ENCODE results near the gene RIMBP2.

RIMBP2 gene

GRCh38 chr12:130685850-130686249, 30.2 kb downstream of the RIMBP2 start:
- in situ Hi-C loops (cut with HindIII; ENCODE audit: low sequenced_read_pairs) = no loop called here

- in situ Hi-C loops (cut with HindIII; ENCODE audit: low sequenced_read_pairs) = no loop called here
These were observed 30.8 kb downstream of the RIMBP2 start for GRCh38 chr12:130685250-130685787.

- in situ Hi-C loops (cut with HindIII; ENCODE audit: low sequenced_read_pairs) = no loop called here
These were observed 32.3 kb downstream of the RIMBP2 start for GRCh38 chr12:130683811-130684210.

- in situ Hi-C loops (cut with HindIII; ENCODE audit: low sequenced_read_pairs) = no loop called here
These were observed 33.0 kb downstream of the RIMBP2 start for GRCh38 chr12:130683080-130683479.

GRCh38 chr12:130680451-130680990, 35.6 kb downstream of the RIMBP2 start:
- in situ Hi-C loops (cut with HindIII; ENCODE audit: low sequenced_read_pairs) = no loop called here

- in situ Hi-C loops (cut with HindIII; ENCODE audit: low sequenced_read_pairs) = no loop called here
These were observed 38.0 kb downstream of the RIMBP2 start for GRCh38 chr12:130677957-130678558.

- in situ Hi-C loops (cut with HindIII; ENCODE audit: low sequenced_read_pairs) = no loop called here
These were observed 40.3 kb downstream of the RIMBP2 start for GRCh38 chr12:130675791-130676190.

- in situ Hi-C loops (cut with HindIII; ENCODE audit: low sequenced_read_pairs) = no loop called here
These were observed 41.0 kb downstream of the RIMBP2 start for GRCh38 chr12:130675121-130675520.

- in situ Hi-C loops (cut with HindIII; ENCODE audit: low sequenced_read_pairs) = no loop called here
These were observed 41.4 kb downstream of the RIMBP2 start for GRCh38 chr12:130674676-130675075.

- in situ Hi-C loops (cut with HindIII; ENCODE audit: low sequenced_read_pairs) = no loop called here
These were observed 42.9 kb downstream of the RIMBP2 start for GRCh38 chr12:130673036-130673705.

- in situ Hi-C loops (cut with HindIII; ENCODE audit: low sequenced_read_pairs) = no loop called here
These were observed 43.8 kb downstream of the RIMBP2 start for GRCh38 chr12:130672089-130672820.

- in situ Hi-C loops (cut with HindIII; ENCODE audit: low sequenced_read_pairs) = no loop called here
These were observed 44.5 kb downstream of the RIMBP2 start for GRCh38 chr12:130671556-130671955.

GRCh38 chr12:130669797-130670196, 46.3 kb downstream of the RIMBP2 start:
- in situ Hi-C loops (cut with HindIII; ENCODE audit: low sequenced_read_pairs) = loop anchor here (10.0 kb wide), 1 partner anchor 75 kb away; no protein-coding TSS in a partner anchor

GRCh38 chr12:130669205-130669557, 46.9 kb downstream of the RIMBP2 start:
- in situ Hi-C loops (cut with HindIII; ENCODE audit: low sequenced_read_pairs) = loop anchor here (10.0 kb wide), 1 partner anchor 76 kb away; no protein-coding TSS in a partner anchor

GRCh38 chr12:130668286-130669204, 47.6 kb downstream of the RIMBP2 start:
- in situ Hi-C loops (cut with HindIII; ENCODE audit: low sequenced_read_pairs) = loop anchor here (10.0 kb wide), 1 partner anchor 76 kb away; no protein-coding TSS in a partner anchor

- in situ Hi-C loops (cut with HindIII; ENCODE audit: low sequenced_read_pairs) = loop anchor here (10.0 kb wide), 1 partner anchor 77 kb away; no protein-coding TSS in a partner anchor
These were observed 48.6 kb downstream of the RIMBP2 start for GRCh38 chr12:130667421-130667960.

GRCh38 chr12:130666645-130667044, 49.5 kb downstream of the RIMBP2 start:
- in situ Hi-C loops (cut with HindIII; ENCODE audit: low sequenced_read_pairs) = loop anchor here (10.0 kb wide), 1 partner anchor 78 kb away; no protein-coding TSS in a partner anchor

- in situ Hi-C loops (cut with HindIII; ENCODE audit: low sequenced_read_pairs) = loop anchor here (10.0 kb wide), 1 partner anchor 79 kb away; no protein-coding TSS in a partner anchor
These were observed 50.3 kb downstream of the RIMBP2 start for GRCh38 chr12:130665753-130666152.

GRCh38 chr12:130664772-130665171, 51.3 kb downstream of the RIMBP2 start:
- in situ Hi-C loops (cut with HindIII; ENCODE audit: low sequenced_read_pairs) = loop anchor here (10.0 kb wide), 1 partner anchor 80 kb away; no protein-coding TSS in a partner anchor

- in situ Hi-C loops (cut with HindIII; ENCODE audit: low sequenced_read_pairs) = loop anchor here (10.0 kb wide), 1 partner anchor 81 kb away; no protein-coding TSS in a partner anchor
These were observed 51.8 kb downstream of the RIMBP2 start for GRCh38 chr12:130664252-130664651.
